ENCODE measurements around the gene LRRN4CL.
A peak's percentile ranks its signal among the peaks of the same experiment; 100 is the strongest.

LRRN4CL gene

GRCh38 chr11:62646825-62647608, 42.3 kb downstream of the LRRN4CL start:
- DNase-seq (ENCODE audit: low read depth in 2 of 2) = no peak

DNA sequence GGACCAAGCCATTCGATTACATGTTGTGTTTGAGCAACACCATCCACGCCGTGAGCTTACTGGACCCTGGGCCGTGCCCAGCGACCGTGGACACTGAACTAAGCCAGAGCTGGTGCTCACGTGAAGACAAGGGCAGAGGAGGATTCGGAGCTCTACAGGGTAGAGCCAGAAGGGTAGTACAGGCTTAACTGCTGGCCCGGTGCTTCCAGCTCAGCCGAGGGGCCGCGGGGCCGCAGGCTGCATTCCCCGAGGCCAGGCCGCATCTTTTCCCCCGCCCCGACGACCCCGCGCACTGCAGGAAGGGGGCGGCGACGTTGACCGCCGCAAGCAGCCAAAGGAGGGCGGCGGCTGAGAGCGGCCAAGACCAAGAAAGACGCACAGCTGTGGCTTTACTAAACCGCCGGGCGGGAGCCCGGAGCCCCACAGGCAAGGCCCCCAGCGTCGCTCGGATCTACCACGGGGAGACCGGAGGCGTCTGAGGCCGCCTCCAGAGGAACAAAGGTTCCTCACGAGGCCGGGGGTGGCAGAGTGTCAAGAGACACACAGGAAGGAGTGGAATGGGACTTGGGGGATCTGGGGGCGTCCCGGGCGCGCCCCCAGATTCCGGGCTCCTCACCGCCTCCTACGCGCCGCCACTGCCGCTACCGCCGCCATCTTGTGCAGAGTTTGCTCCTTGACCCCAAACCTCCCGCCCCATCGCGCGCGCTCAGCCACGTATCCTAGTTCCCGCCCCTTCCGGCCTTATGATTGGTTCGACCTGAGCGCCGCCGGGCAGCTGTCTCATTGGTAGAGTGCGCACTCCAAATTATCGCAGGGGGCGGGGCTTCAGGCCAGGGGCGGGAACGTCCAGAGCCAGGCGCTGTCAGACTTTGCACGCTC, 43.1 kb downstream of the LRRN4CL start, which contains the start of gene GANAB:
Gene GANAB (minus strand): TSS at position 668 of the 879 bp plus-strand sequence. CDS start 14 bp downstream, at position 654.
- peak; percentile 99 for DNase-seq (ENCODE audit: low read depth in 2 of 2)

DNA sequence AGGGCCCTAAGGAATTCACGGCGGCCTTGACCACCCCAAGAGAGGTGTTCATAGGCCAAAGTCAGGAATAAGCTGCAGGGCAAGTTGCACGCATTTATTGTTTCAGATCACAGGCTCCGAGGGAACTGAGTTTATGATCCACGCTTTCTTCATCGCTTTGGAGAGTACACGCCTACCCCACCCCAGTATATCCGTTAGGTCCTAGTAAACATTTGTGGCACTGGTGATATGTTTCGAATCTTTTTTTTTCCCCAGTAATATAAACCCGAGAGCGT, 43.7 kb downstream of the LRRN4CL start:
- DNase-seq (ENCODE audit: low read depth in 2 of 2) = no peak

DNA sequence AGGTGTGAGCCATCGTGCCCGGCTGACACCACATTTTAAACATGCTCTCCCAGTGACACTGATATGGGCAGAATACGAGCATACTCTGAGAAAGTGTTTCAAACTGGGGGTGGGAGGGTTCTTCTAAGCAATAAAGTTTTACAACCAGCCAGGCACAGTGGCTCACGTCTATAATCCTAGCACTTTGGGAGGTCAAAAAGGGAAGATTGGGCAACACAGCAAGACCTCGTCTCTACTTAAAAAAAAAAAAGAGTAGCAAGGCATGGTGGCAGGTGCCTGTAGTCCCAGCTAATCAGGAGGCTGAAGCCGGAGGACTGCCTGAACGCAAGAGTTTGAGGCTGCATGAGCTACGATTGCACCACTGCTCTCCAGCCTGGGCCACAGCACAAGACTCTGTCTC, 45.1 kb downstream of the LRRN4CL start:
- DNase-seq (ENCODE audit: low read depth in 2 of 2) = no peak
